ENCODE data around the gene SLIT3.

Gene SLIT3

GRCh38 chr5:169298193-169298592 is 2.7 kb downstream of the SLIT3 start:
- no peak for DNase-seq

- peak; percentile 35 for DNase-seq
Measured at GRCh38 chr5:169296419-169297143, 4.4 kb downstream of the SLIT3 start.

- DNase-seq = no peak
Measured at GRCh38 chr5:169295306-169295705, 5.6 kb downstream of the SLIT3 start.

GRCh38 chr5:169294621-169295020 is 6.3 kb downstream of the SLIT3 start:
- DNase-seq = no peak

GRCh38 chr5:169291877-169292276 is 9.1 kb downstream of the SLIT3 start:
- no peak for DNase-seq

GRCh38 chr5:169290895-169291294 is 10.0 kb downstream of the SLIT3 start:
- no peak for DNase-seq

GRCh38 chr5:169289520-169289919 is 11.4 kb downstream of the SLIT3 start:
- no peak for DNase-seq

GRCh38 chr5:169288066-169288930 is 12.6 kb downstream of the SLIT3 start:
- DNase-seq = no peak

GRCh38 chr5:169287529-169287928 is 13.4 kb downstream of the SLIT3 start:
- DNase-seq = no peak

GRCh38 chr5:169286572-169287300 is 14.2 kb downstream of the SLIT3 start:
- no peak for DNase-seq

- no peak for DNase-seq
Measured at GRCh38 chr5:169283887-169284286, 17.1 kb downstream of the SLIT3 start.

GRCh38 chr5:169281625-169282024 is 19.3 kb downstream of the SLIT3 start:
- no peak for DNase-seq

GRCh38 chr5:169280696-169281095 is 20.2 kb downstream of the SLIT3 start:
- DNase-seq = no peak

- no peak for DNase-seq
Measured at GRCh38 chr5:169280286-169280685, 20.7 kb downstream of the SLIT3 start.

GRCh38 chr5:169279125-169279524 is 21.8 kb downstream of the SLIT3 start:
- no peak for DNase-seq

- DNase-seq = no peak
Measured at GRCh38 chr5:169273881-169274280, 27.1 kb downstream of the SLIT3 start.

- DNase-seq = no peak
Measured at GRCh38 chr5:169273451-169273850, 27.5 kb downstream of the SLIT3 start.

GRCh38 chr5:169272731-169273427 is 28.1 kb downstream of the SLIT3 start:
- DNase-seq = no peak

GRCh38 chr5:169272111-169272510 is 28.8 kb downstream of the SLIT3 start:
- DNase-seq = no peak

GRCh38 chr5:169270827-169271226 is 30.1 kb downstream of the SLIT3 start:
- no peak for DNase-seq

- DNase-seq = no peak
Measured at GRCh38 chr5:169268019-169268418, 32.9 kb downstream of the SLIT3 start.

- DNase-seq = no peak
Measured at GRCh38 chr5:169265888-169266287, 35.1 kb downstream of the SLIT3 start.

- no peak for DNase-seq
Measured at GRCh38 chr5:169263591-169263990, 37.3 kb downstream of the SLIT3 start.

Measured in T1000 (cell line).